ENCODE data around the gene TSPAN31. TPM values are rescaled to one million over a fixed set of nuclear protein-coding genes. Genes with fewer than 3 reads are reported as not detected.

Gene TSPAN31
- total and polyA plus RNA-seq, 9 of the 15 experiments (the other 6 are each of a cell fraction or from before 2014, with no cell fraction given) = 11.3 to 26.4 (median 14.3) TPM

- no peak for DNase-seq (ENCODE audit: extremely low read depth in 1 of 4, low spot score in 3 of 4)
- H2AFZ ChIP-seq (ENCODE audit: low read depth, low read length) = peak overlapping the region; percentile 94
- intact Hi-C loops (cut with micrococcal nuclease) (loop anchor here (5.0 kb wide), 1 partner anchor 213 kb away; the partner anchor contains the start of genes DDIT3 and MBD6), in situ Hi-C loops (cut with MboI) (no loop called here)
- no peak for FAIRE-seq
- H3K27me3 ChIP-seq (ENCODE audit: control insufficient read depth in 2 of 2, insufficient read depth in 2 of 2, low read length in 2 of 2) = peaks cover 28 to 66% of the 10 kb centered on the region in 2 experiments
- H3K79me2 ChIP-seq (ENCODE audit: control insufficient read depth, insufficient read depth, low read length) = no peaks in the 10 kb centered on the region
- no peak overlapping the region for H3K9ac ChIP-seq (ENCODE audit: insufficient read depth in 1 of 2, low read depth in 2 of 2, low read length in 2 of 2)
- ChIA-PET POLR2A (interaction anchor here (0.5 to 3.5 kb wide), 7 partner anchors 10 to 606 kb away, joined by 3 to 15 read pairs (median 4); partner anchors contain the start of genes DCTN2 and TSPAN31), CTCF (ENCODE audit: low intra/inter-chr PET ratio) (interaction anchor here (2.3 kb wide), 1 partner anchor 152 kb away, joined by 17 read pairs; no protein-coding TSS in a partner anchor)
- no peak for ATAC-seq
- H3K4me1 ChIP-seq (replicated peaks in 1 of 2; ENCODE audit: control insufficient read depth in 2 of 2, insufficient read depth in 2 of 2, low read length in 2 of 2) = peaks cover 9 to 31% of the 10 kb centered on the region in 2 experiments; a peak in 4 of 5 replicates
- H3K9me1 ChIP-seq (ENCODE audit: control insufficient read depth, insufficient read depth, low read length) = peaks cover 4% of the 10 kb centered on the region
- H3K36me3 ChIP-seq (ENCODE audit: control insufficient read depth, insufficient read depth, low read length) = no peaks in the 10 kb centered on the region
- no TSS peak for BruUV-seq (replicated peaks)
- no peaks in the 10 kb centered on the region for H3K9me3 ChIP-seq (replicated peaks; ENCODE audit: control insufficient read depth, insufficient read depth, low read depth, low read length)
- TF ChIP-seq SREBF2 (CRISPR knock-in tag; IDR thresholded peaks at IDR 0.05) (no peak), RFX1 (IDR thresholded peaks at IDR 0.05) (peak; percentile 95)
- no peaks in the 10 kb centered on the region for H4K20me1 ChIP-seq (replicated peaks; ENCODE audit: control insufficient read depth, insufficient read depth, low read length)
- H3K4me3 ChIP-seq = no peak overlapping the region
- WGBS (ENCODE audit: insufficient coverage, low coverage, missing lambda C conversion rate) = 3% methylated on average over 6 of the region's 8 CpGs
- H3K27ac ChIP-seq (ENCODE audit: extremely low read depth, low read depth, low read length) = no peak overlapping the region
- H3K4me2 ChIP-seq (ENCODE audit: insufficient read depth, low read length) = peak overlapping the region; percentile 81
Observed at GRCh38 chr12:57735198-57735855, 9.5 kb upstream of the TSPAN31 start.

All from K562 (cell line).